KMS-11 (cell line): ENCODE results near the gene CAMTA1.
"Not testable (repeated sequence)": the region's sequence is repeated elsewhere in the genome, so short reads cannot be mapped to it uniquely, and the experiment has no call there.

Source experiments
- H2AFZ ChIP-seq: fragments of 200-600 bp; sonication (generic); 2 replicates; pipeline ENCODE4 v1.6.1; 2016; ENCODE audit warnings: antibody characterized with exemption, mixed run types, low read depth
- H3K27ac ChIP-seq: fragments of 200-600 bp; sonication (generic); 2 replicates; pipeline ENCODE4 v1.6.1; 2016; ENCODE audit warnings: mild to moderate bottlenecking, mixed run types
- H3K27me3 ChIP-seq: fragments of 200-600 bp; sonication (generic); 2 replicates; pipeline ENCODE4 v1.6.1; 2017; ENCODE audit warnings: mild to moderate bottlenecking, low read depth, mixed run types, moderate library complexity; ENCODE audit not compliant: insufficient read depth
- H3K36me3 ChIP-seq: fragments of 200-600 bp; sonication (generic); 2 replicates; pipeline ENCODE4 v1.6.1; 2017; ENCODE audit warnings: mild to moderate bottlenecking, mixed run types; ENCODE audit not compliant: insufficient read depth
- H3K4me1 ChIP-seq: fragments of 200-600 bp; sonication (generic); 2 replicates; pipeline ENCODE4 v1.6.1; 2016; ENCODE audit warnings: mild to moderate bottlenecking, low read depth, mixed run types; ENCODE audit not compliant: poor library complexity, severe bottlenecking
- H3K4me2 ChIP-seq: fragments of 200-600 bp; sonication (generic); 2 replicates; pipeline ENCODE4 v1.7.0; 2016; ENCODE audit warnings: mild to moderate bottlenecking, mixed run types
- H3K4me3 ChIP-seq: fragments of 200-600 bp; sonication (generic); IDR thresholded peaks from 2 replicates; pipeline ENCODE4 v1.6.1; 2017; ENCODE audit warnings: low read depth, low read length, mixed read lengths; ENCODE audit not compliant: insufficient read depth
- H3K79me2 ChIP-seq: fragments of 200-600 bp; sonication (generic); 2 replicates; pipeline ENCODE4 v1.6.1; 2016; ENCODE audit warnings: low read depth, mixed run types; ENCODE audit not compliant: insufficient read depth
- H3K9ac ChIP-seq: fragments of 200-600 bp; sonication (generic); 2 replicates; pipeline ENCODE4 v1.6.1; 2016; ENCODE audit warnings: mild to moderate bottlenecking, mixed run types
- H4K20me1 ChIP-seq: fragments of 200-600 bp; sonication (generic); 2 replicates; pipeline ENCODE4 v1.6.1; 2016; ENCODE audit warnings: mild to moderate bottlenecking, mixed run types; ENCODE audit not compliant: insufficient read depth
- TF ChIP-seq, protein P1 (sequence below): fragments of 200-600 bp; sonication (generic); conservative IDR thresholded peaks from 2 replicates; pipeline ENCODE4 v1.6.1; 2017; ENCODE audit warnings: low read depth, mild to moderate bottlenecking, antibody characterized with exemption, low read length, moderate library complexity, mixed read lengths

Gene CAMTA1

DNA sequence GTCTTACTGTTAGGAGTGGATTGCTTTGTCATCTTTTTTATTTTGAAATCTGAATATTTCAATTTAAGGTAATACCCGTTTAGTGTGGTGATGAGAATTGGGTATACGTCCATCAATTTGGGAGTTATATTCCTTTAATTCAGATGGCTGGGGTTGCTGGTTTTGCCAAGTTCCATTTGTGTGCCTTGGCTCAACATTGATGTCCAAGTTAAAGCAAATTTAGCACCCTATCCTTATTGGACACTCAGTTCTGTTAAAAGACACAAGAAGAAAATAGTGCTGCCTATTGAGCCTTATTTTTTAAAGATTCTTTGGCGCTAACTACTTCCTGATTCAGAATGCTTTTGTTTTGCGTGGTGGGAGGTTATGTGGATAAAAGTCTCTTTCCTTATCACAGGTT is 40.6 kb downstream of the CAMTA1 start:
- Histone ChIP-seq H3K9ac (no peak overlapping the region), H4K20me1 (no peaks in the 10 kb centered on the region), H3K79me2 (peaks cover 57% of the 10 kb centered on the region), H3K4me3 (no peak overlapping the region), H2AFZ (no peak overlapping the region), H3K4me2 (peak overlapping the region; percentile 66; the same call in 1 of the 2 replicates), H3K27me3 (no peaks in the 10 kb centered on the region), H3K4me1 (peaks cover 55% of the 10 kb centered on the region), H3K27ac (no peak overlapping the region), H3K36me3 (no peaks in the 10 kb centered on the region)
- TF ChIP-seq, protein P1, sequence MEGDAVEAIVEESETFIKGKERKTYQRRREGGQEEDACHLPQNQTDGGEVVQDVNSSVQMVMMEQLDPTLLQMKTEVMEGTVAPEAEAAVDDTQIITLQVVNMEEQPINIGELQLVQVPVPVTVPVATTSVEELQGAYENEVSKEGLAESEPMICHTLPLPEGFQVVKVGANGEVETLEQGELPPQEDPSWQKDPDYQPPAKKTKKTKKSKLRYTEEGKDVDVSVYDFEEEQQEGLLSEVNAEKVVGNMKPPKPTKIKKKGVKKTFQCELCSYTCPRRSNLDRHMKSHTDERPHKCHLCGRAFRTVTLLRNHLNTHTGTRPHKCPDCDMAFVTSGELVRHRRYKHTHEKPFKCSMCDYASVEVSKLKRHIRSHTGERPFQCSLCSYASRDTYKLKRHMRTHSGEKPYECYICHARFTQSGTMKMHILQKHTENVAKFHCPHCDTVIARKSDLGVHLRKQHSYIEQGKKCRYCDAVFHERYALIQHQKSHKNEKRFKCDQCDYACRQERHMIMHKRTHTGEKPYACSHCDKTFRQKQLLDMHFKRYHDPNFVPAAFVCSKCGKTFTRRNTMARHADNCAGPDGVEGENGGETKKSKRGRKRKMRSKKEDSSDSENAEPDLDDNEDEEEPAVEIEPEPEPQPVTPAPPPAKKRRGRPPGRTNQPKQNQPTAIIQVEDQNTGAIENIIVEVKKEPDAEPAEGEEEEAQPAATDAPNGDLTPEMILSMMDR: no peak

DNA sequence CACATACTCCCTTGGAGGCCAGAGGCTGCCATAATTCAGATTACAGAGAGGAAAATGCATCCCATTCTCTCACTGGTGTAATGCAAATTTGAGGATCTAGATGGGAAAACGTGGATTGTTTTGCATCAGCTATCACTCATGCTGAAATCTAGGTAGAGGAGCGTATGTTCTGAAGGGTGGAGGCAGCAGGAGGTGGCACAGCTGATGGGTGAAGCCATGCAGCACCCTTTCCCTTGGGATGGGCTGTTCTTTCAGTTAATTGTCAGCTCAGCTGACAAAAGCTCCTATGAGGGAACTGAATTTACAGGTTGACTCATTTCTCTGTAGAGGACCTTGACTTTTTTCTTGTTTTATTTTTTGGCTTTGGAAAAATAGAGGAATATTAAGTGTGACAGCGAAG is 41.8 kb downstream of the CAMTA1 start:
- H4K20me1 ChIP-seq: no peaks in the 10 kb centered on the region
- no peak overlapping the region for H3K4me2 ChIP-seq
- H3K9ac ChIP-seq: no peak overlapping the region
- H3K27me3 ChIP-seq: no peaks in the 10 kb centered on the region
- H3K4me3 ChIP-seq: no peak overlapping the region
- no peak overlapping the region for H3K27ac ChIP-seq
- TF ChIP-seq, protein P1: no peak
- peaks cover 54% of the 10 kb centered on the region for H3K4me1 ChIP-seq
- H3K79me2 ChIP-seq: peaks cover 45% of the 10 kb centered on the region
- no peaks in the 10 kb centered on the region for H3K36me3 ChIP-seq
- no peak overlapping the region for H2AFZ ChIP-seq

DNA sequence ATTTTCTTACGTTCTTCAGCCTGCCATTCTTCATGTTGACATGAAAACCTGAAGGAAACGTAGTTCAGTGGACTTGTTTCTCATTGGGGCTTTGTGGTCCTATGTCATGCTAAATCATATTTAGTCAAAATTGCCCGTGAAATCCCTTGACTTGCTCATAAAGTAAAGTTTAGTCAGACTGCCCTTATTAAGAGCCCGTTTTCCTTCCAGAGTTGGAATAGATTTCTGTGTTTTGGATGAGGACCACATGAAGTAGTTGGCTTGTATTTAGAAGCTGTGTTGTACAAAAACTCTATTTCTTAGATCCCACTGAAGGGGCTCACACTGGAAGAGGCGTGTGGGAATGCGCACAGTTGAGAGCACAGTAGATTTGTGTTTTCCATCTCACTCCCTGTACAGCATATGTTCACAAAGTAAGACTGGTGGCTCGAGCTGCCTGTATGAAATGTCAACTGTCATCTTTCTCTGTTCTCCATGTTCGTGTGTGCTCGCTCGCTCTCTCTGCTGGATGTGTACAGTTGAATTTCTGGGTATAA is 42.4 kb downstream of the CAMTA1 start:
- H3K9ac ChIP-seq: no peak overlapping the region
- H3K4me2 ChIP-seq: no peak overlapping the region
- H3K79me2 ChIP-seq: peaks cover 43% of the 10 kb centered on the region
- H3K27ac ChIP-seq: no peak overlapping the region
- H3K4me1 ChIP-seq: peaks cover 53% of the 10 kb centered on the region
- no peak overlapping the region for H3K4me3 ChIP-seq
- H3K36me3 ChIP-seq: no peaks in the 10 kb centered on the region
- H3K27me3 ChIP-seq: no peaks in the 10 kb centered on the region
- TF ChIP-seq, protein P1: no peak
- no peak overlapping the region for H2AFZ ChIP-seq
- H4K20me1 ChIP-seq: no peaks in the 10 kb centered on the region

DNA sequence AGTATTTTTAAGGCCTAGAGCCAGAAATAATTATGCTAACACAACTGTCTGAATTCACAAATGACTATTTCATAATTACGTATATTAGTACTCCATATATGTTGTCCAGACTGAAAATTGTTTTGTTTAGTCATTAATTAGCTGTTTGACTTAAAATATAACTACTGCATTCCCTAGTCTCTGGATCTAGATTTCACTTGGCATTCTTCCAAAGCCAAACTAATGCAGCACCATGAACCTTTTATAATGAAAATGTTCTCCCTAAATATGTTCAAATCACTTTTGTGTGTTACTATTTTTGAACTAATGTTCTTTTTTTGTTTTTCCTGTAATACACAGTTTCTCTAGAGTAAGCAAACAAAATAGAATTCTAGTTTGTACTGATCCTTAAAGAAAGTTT is 46.1 kb downstream of the CAMTA1 start:
- Histone ChIP-seq H3K4me1 (peaks cover 20% of the 10 kb centered on the region), H3K4me3 (no peak overlapping the region), H4K20me1 (no peaks in the 10 kb centered on the region), H3K4me2 (no peak overlapping the region), H3K9ac (no peak overlapping the region), H3K27ac (no peak overlapping the region), H3K79me2 (peaks cover 20% of the 10 kb centered on the region; the same call in 1 of the 2 replicates), H3K27me3 (no peaks in the 10 kb centered on the region), H3K36me3 (no peaks in the 10 kb centered on the region), H2AFZ (no peak overlapping the region)
- TF ChIP-seq, protein P1: no peak

DNA sequence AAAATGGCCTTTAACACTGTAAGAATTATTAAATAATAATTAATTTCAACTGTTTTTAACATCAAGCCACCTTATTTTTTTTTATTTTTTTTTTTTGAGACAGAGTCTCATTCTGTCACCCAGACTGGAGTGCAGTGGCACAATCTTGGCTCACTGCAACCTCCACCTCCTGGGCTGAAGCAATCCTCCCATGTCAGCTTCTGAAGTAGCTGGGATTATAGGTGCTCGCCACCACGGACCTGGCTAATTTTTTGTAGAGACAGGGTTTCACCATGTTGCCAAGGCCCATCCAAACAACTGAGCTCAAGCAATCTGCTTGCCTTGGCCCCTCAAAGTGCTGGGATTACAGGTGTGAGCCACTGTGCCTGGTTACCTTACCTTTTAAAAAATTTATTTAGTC is 46.8 kb downstream of the CAMTA1 start:
- H3K27ac ChIP-seq, H3K4me2 ChIP-seq, H3K4me3 ChIP-seq, H3K9ac ChIP-seq, H3K36me3 ChIP-seq, H3K27me3 ChIP-seq, H4K20me1 ChIP-seq, H2AFZ ChIP-seq: not testable (repeated sequence)
- Histone ChIP-seq H3K4me1 (peaks cover 20% of the 10 kb centered on the region), H3K79me2 (peaks cover 15% of the 10 kb centered on the region; the same call in 1 of the 2 replicates)
